H9 (cell line): Measurements from ENCODE around the gene IGFBP4. TPM values are rescaled to one million over a fixed set of nuclear protein-coding genes. Genes with fewer than 3 reads are reported as not detected.

ENCODE experiments used
- DNase-seq: peaks from one replicate; pipeline ENCODE4 v3.0.0-alpha.2; 2017
- H2AFZ ChIP-seq: one replicate; pipeline ENCODE4 v1.6.1; 2013; ENCODE audit warnings: mild to moderate bottlenecking, low read length, control low read depth, moderate library complexity
- H2AK5ac ChIP-seq: 2 replicates; pipeline ENCODE4 v1.6.1; 2013; ENCODE audit warnings: low read length, control low read depth, mixed read lengths; ENCODE audit not compliant: insufficient read length
- H2BK120ac ChIP-seq: one replicate; pipeline ENCODE4 v1.6.1; 2013; ENCODE audit warnings: low read depth, mild to moderate bottlenecking, low read length, control low read depth, inconsistent platforms; ENCODE audit not compliant: poor library complexity, severe bottlenecking
- H2BK12ac ChIP-seq: 2 replicates; pipeline ENCODE4 v1.6.1; 2013; ENCODE audit warnings: low read length, control low read depth, mixed read lengths, low read depth; ENCODE audit not compliant: insufficient read length
- H2BK15ac ChIP-seq: 2 replicates; pipeline ENCODE4 v1.6.1; 2013; ENCODE audit warnings: low read depth, low read length, control low read depth
- H2BK20ac ChIP-seq: one replicate; pipeline ENCODE4 v1.6.1; 2013; ENCODE audit warnings: low read depth, mild to moderate bottlenecking, low read length, control low read depth, inconsistent platforms; ENCODE audit not compliant: poor library complexity, severe bottlenecking
- H2BK5ac ChIP-seq: 2 replicates; pipeline ENCODE4 v1.6.1; 2013; ENCODE audit warnings: low read length, control low read depth, mixed read lengths; ENCODE audit not compliant: insufficient read length
- H3K14ac ChIP-seq: 2 replicates; pipeline ENCODE4 v1.6.1; 2013; ENCODE audit warnings: low read length, control low read depth; ENCODE audit not compliant: insufficient read depth
- H3K18ac ChIP-seq: 2 replicates; pipeline ENCODE4 v1.6.1; 2013; ENCODE audit warnings: low read depth, mild to moderate bottlenecking, mixed read lengths, low read length, control low read depth; ENCODE audit not compliant: insufficient read length
- H3K23ac ChIP-seq: 2 replicates; pipeline ENCODE4 v1.6.1; 2013; ENCODE audit warnings: low read length, control low read depth, mixed read lengths, low read depth; ENCODE audit not compliant: insufficient read length
- H3K23me2 ChIP-seq: 2 replicates; pipeline ENCODE4 v1.6.1; 2013; ENCODE audit warnings: low read depth, mild to moderate bottlenecking, mixed read lengths, low read length, control low read depth; ENCODE audit not compliant: insufficient read length, poor library complexity, severe bottlenecking
- H3K27ac ChIP-seq: 2 replicates; pipeline ENCODE4 v1.5.1; 2013; ENCODE audit warnings: low read length, control low read depth, mixed read lengths, low read depth; ENCODE audit not compliant: insufficient read length
- H3K27me3 ChIP-seq: 2 replicates; pipeline ENCODE4 v1.6.1; 2013; ENCODE audit warnings: low read length, control low read depth, inconsistent platforms; ENCODE audit not compliant: insufficient read depth
- H3K4ac ChIP-seq: 2 replicates; pipeline ENCODE4 v1.6.1; 2013; ENCODE audit warnings: low read depth, mild to moderate bottlenecking, control low read depth, inconsistent platforms, low read length, moderate library complexity
- H3K4me1 ChIP-seq: 2 replicates; pipeline ENCODE4 v1.6.1; 2013; ENCODE audit warnings: low read length, control low read depth, inconsistent platforms; ENCODE audit not compliant: insufficient read depth
- H3K4me2 ChIP-seq: 2 replicates; pipeline ENCODE4 v1.6.1; 2013; ENCODE audit warnings: low read length, control low read depth, mixed read lengths; ENCODE audit not compliant: insufficient read length, insufficient read depth
- H3K56ac ChIP-seq: 2 replicates; pipeline ENCODE4 v1.6.1; 2013; ENCODE audit warnings: low read depth, mild to moderate bottlenecking, mixed read lengths, low read length, control low read depth; ENCODE audit not compliant: insufficient read length
- H3K79me1 ChIP-seq: 2 replicates; pipeline ENCODE4 v1.6.1; 2013; ENCODE audit warnings: low read depth, mild to moderate bottlenecking, moderate library complexity, low read length, control low read depth, inconsistent platforms; ENCODE audit not compliant: insufficient read depth, poor library complexity, severe bottlenecking
- H3K79me2 ChIP-seq: 2 replicates; pipeline ENCODE4 v1.6.1; 2013; ENCODE audit warnings: low read length, control low read depth, inconsistent platforms; ENCODE audit not compliant: insufficient read depth
- H3K9ac ChIP-seq: 2 replicates; pipeline ENCODE4 v1.6.1; 2013; ENCODE audit warnings: low read length, control low read depth, mixed read lengths; ENCODE audit not compliant: insufficient read length; ENCODE audit errors: extremely low read depth
- H3K9me3 ChIP-seq: one replicate; pipeline ENCODE4 v1.6.1; 2013; ENCODE audit warnings: low read depth, low read length, inconsistent platforms; ENCODE audit not compliant: control insufficient read depth
- H3T11ph ChIP-seq: one replicate; pipeline ENCODE4 v1.6.1; 2013; ENCODE audit warnings: mild to moderate bottlenecking, low read length, control low read depth, inconsistent platforms
- H4K20me1 ChIP-seq: one replicate; pipeline ENCODE4 v1.6.1; 2013; ENCODE audit not compliant: control insufficient read depth, insufficient read length, insufficient read depth
- H4K5ac ChIP-seq: 2 replicates; pipeline ENCODE4 v1.6.1; 2013; ENCODE audit warnings: low read depth, mild to moderate bottlenecking, mixed read lengths, low read length, control low read depth; ENCODE audit not compliant: insufficient read length
- H4K8ac ChIP-seq: replicated peaks from 2 replicates; pipeline ENCODE4 v1.6.1; 2013; ENCODE audit warnings: low read length, control low read depth, mixed read lengths, low read depth; ENCODE audit not compliant: insufficient read length
- H4K91ac ChIP-seq: 2 replicates; pipeline ENCODE4 v1.6.1; 2013; ENCODE audit warnings: low read depth, mild to moderate bottlenecking, moderate library complexity, mixed read lengths, low read length, control low read depth; ENCODE audit not compliant: insufficient read length
- H3K27ac Mint-ChIP-seq, 3 experiments: 2 replicates in 2 of 3; 3 replicates in 1 of 3; pipeline ENCODE4 v1.8.0; 2020 to 2021; ENCODE audit warnings: mixed read lengths in 3 of 3, mild to moderate bottlenecking in 1 of 3, moderate library complexity in 1 of 3
- H3K27me3 Mint-ChIP-seq: 2 replicates; pipeline ENCODE4 v1.8.0; 2021; ENCODE audit warnings: low read depth, mild to moderate bottlenecking, moderate library complexity, mixed read lengths
- H3K36me3 Mint-ChIP-seq, 3 experiments: 2 replicates in 2 of 3; 3 replicates in 1 of 3; pipeline ENCODE4 v1.8.0; 2020 to 2021; ENCODE audit warnings: low read depth in 3 of 3, mixed read lengths in 3 of 3; ENCODE audit not compliant: insufficient read depth in 1 of 3
- H3K4me1 Mint-ChIP-seq, 2 experiments: 2 replicates each; pipeline ENCODE4 v1.8.0; 2020; ENCODE audit warnings: mixed read lengths in 2 of 2
- H3K4me3 Mint-ChIP-seq, 2 experiments: 2 replicates in 1 of 2; 3 replicates in 1 of 2; pipeline ENCODE4 v1.8.0; 2020 to 2021; ENCODE audit warnings: mild to moderate bottlenecking in 2 of 2, mixed read lengths in 2 of 2, moderate library complexity in 1 of 2
- H3K9me3 Mint-ChIP-seq, 2 experiments: 2 replicates in 1 of 2; 3 replicates in 1 of 2; pipeline ENCODE4 v1.8.0; 2020; ENCODE audit warnings: mild to moderate bottlenecking in 2 of 2, mixed read lengths in 2 of 2, moderate library complexity in 1 of 2
- WGBS: extraction: QIAGEN DNeasy Blood & Tissue Kit; methylation state at CpG from one replicate; pipeline ENCODE4 v1.1.7; 2013; ENCODE audit warnings: missing lambda C conversion rate, low lambda C conversion rate, mixed read lengths; ENCODE audit not compliant: insufficient read length; ENCODE audit errors: extremely low coverage; 5-methylcytosine and 5-hydroxymethylcytosine counted together
- total RNA-seq: library from RNA; stranded (reverse); gene quantifications from 2 replicates; pipeline ENCODE4 v1.2.1, GENCODE V29; 2021
- TF ChIP-seq, protein P1 (sequence below): fragments of 200-600 bp; sonication (generic); conservative IDR thresholded peaks from 3 replicates; pipeline ENCODE4 v1.8.0; 2021; ENCODE audit warnings: antibody characterized with exemption, mild to moderate bottlenecking

The IGFBP4 gene
- total RNA-seq, 1 experiment from 2014 or later = 49.9 TPM

DNA sequence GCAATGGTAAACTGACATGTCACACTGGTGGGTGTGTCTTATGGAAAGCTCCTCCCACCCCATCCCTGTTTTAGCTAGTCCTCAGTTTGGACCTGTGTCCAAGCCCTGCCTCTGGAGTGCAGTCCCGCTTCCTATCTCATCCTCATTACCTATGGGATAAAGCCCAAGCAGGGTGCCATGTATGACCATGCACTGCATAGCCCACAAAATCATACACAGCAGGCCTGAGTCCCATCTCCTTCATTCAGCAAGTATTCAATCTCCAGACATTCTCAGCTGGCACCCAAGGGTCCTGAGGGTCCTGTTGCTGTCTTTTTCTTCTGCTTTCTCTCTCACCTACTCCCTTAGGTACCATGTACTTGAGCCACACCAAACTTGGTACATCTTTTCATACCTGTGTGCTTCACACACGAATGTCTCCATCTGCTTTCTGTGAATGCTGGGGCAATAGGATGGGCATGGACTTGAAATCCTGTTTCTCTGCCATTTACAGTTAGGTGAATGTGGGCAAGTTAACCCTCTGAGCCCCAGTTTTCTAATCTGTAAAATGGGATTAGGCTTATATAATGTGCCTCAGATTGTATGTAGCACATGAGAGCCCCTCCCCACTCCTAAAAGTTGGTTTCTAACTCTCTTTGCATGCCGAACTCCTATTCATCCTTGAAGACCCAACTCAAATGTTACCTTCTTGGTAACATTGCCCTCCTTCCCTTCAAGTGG, 29.6 kb downstream of the IGFBP4 start:
- Histone ChIP-seq H4K91ac (no peak overlapping the region), H3K79me2 (no peaks in the 10 kb centered on the region), H2BK5ac (no peak overlapping the region), H4K20me1 (no peaks in the 10 kb centered on the region), H2AFZ (no peak overlapping the region), H3K4me1 (peaks cover 5% of the 10 kb centered on the region; the same call in 1 of the 2 replicates), H3K27ac (no peak overlapping the region), H3K14ac (no peak overlapping the region), H2AK5ac (no peak overlapping the region), H3T11ph (no peak overlapping the region), H2BK12ac (no peak overlapping the region), H3K9ac (no peak overlapping the region), H2BK15ac (no peak overlapping the region), H2BK20ac (no peak overlapping the region), H4K5ac (no peak overlapping the region), H3K23me2 (no peaks in the 10 kb centered on the region), H3K18ac (no peak overlapping the region), H3K4me2 (no peak overlapping the region), H3K56ac (no peak overlapping the region), H3K23ac (no peak overlapping the region), H3K27me3 (no peaks in the 10 kb centered on the region), H3K79me1 (no peaks in the 10 kb centered on the region), H2BK120ac (no peak overlapping the region), H3K9me3 (no peaks in the 10 kb centered on the region), H4K8ac (no peak overlapping the region), H3K4ac (no peak overlapping the region)
- TF ChIP-seq, protein P1, sequence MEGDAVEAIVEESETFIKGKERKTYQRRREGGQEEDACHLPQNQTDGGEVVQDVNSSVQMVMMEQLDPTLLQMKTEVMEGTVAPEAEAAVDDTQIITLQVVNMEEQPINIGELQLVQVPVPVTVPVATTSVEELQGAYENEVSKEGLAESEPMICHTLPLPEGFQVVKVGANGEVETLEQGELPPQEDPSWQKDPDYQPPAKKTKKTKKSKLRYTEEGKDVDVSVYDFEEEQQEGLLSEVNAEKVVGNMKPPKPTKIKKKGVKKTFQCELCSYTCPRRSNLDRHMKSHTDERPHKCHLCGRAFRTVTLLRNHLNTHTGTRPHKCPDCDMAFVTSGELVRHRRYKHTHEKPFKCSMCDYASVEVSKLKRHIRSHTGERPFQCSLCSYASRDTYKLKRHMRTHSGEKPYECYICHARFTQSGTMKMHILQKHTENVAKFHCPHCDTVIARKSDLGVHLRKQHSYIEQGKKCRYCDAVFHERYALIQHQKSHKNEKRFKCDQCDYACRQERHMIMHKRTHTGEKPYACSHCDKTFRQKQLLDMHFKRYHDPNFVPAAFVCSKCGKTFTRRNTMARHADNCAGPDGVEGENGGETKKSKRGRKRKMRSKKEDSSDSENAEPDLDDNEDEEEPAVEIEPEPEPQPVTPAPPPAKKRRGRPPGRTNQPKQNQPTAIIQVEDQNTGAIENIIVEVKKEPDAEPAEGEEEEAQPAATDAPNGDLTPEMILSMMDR = no peak
- no CpG with 5 or more reads among the region's 3 CpGs for WGBS
- Mint-ChIP-seq H3K4me1 (peaks cover 24 to 29% of the 10 kb centered on the region in 2 experiments), H3K9me3 (peaks cover 16 to 17% of the 10 kb centered on the region in 2 experiments), H3K4me3 (no peak overlapping the region; a peak in 1 of 5 replicates), H3K27me3 (peaks cover 7% of the 10 kb centered on the region; the same call in 1 of the 2 replicates), H3K27ac (no peak overlapping the region), H3K36me3 (peaks cover 0 to 21% (median 9%) of the 10 kb centered on the region in 3 experiments; a peak in 5 of 7 replicates)
- DNase-seq = no peak
